Stimulated activated CD8-positive, alpha-beta memory T cell treated with anti-CD3 and anti-CD28 coated beads, Interleukin-4, amount 100 ng/mL, for 48 hours (primary cell): ENCODE data around the gene MYO16.
"Not testable (repeated sequence)": the region's sequence is repeated elsewhere in the genome, so short reads cannot be mapped to it uniquely, and the experiment has no call there.

Experiments
- DNase-seq: peaks from one replicate; pipeline ENCODE4 v3.0.0-alpha.2; 2020

Gene MYO16

GRCh38 chr13:108987944-108988343 lies 358.5 kb downstream of the MYO16 start:
- no peak for DNase-seq

- not testable (repeated sequence) for DNase-seq
Observed at GRCh38 chr13:108991416-108991815, 362.0 kb downstream of the MYO16 start.

DNA sequence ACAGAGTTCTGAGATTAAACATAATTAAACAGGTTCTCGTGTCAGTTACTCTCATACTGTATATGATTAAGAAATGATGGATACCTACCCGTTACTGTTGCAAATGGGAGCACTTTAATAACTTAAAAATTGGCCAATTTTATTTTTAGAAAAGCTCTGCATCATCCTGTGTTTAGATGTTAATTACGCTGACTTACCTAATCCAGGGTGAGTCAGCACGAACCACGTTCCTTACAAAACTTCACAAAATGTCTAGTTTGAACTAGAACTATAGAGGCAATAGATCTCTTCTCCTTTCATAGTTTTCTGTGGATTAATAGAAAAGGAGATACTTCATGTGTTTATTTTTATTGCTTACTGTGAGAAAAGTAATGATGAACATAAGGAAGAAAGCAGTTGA lies 363.9 kb downstream of the MYO16 start:
- DNase-seq = no peak

- DNase-seq = no peak
Observed at GRCh38 chr13:108996430-108996829, 367.0 kb downstream of the MYO16 start.

DNA sequence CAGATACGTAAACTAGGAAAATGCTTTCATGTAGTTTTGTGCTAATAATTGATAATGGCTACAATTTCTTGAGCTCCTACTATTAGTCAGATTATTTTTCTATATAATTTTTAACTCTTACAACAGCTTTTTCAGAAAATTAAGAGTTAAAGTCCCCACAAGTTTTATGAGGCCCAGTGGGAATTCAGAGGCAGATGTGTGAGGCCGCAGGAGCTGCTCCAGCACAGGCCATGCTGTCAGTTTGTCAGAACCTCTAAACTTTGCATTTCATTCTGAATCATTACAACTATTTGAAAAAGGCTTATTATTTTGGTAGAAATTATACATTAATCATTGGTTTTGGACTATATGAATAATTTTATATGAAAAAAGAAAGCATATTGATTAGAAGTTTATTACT lies 370.8 kb downstream of the MYO16 start:
- no peak for DNase-seq

GRCh38 chr13:109002934-109003333 lies 373.5 kb downstream of the MYO16 start:
- no peak for DNase-seq

DNA sequence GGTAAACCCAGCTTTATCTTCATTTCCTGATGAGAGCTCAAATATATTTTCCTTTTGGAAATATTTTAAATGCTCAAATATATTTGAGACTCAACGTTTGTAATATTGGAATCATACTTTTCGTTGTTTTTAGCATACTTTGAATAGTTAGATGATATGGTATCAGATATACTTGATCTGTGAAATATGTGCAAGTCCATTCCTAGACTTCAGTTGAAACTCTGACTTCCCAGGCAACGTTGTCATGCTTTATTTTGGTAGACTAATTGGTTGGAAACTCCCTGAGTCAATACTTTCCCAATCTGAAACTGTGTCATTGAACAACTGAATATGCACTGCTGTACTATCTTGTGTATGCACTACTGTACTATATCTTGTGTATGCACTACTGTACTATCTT lies 378.5 kb downstream of the MYO16 start:
- no peak for DNase-seq

DNA sequence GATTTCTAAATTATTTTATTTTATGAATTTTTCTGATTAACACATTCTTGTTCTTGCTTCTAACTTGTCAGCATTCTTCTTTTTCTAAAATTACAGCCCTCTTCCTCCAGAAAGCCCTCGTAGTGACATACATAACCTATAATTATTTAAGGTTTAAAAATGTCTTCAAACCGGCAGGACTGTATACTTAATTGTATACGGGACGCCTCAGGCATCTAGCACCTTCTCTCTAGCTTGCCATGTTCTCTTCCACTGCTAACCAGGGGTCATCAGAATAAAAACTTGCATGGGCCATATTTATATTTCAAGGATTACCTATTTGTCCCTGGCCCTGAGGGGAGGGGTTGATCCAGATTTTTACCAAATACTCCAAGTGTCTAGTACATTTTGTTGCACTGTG lies 380.3 kb downstream of the MYO16 start:
- no peak for DNase-seq

DNA sequence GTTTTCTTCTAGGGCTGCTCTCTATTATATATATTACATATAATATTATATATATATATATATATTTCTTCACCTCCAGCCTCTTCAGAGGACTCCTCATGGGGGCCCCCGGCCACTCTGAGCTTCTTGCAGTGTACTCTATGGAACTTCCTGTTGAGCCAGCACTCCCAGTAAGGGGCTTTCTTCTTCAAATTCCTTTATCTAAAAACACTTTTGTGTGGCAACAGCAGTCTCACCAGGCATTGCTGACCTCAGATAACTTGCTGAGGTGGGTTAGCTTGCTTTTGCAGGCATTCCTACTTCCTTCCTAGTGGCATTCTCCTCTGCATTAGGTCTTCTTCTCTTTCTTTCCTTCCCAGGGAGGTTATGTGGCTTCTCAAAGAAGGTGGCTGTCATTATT lies 381.5 kb downstream of the MYO16 start:
- no peak for DNase-seq

DNA sequence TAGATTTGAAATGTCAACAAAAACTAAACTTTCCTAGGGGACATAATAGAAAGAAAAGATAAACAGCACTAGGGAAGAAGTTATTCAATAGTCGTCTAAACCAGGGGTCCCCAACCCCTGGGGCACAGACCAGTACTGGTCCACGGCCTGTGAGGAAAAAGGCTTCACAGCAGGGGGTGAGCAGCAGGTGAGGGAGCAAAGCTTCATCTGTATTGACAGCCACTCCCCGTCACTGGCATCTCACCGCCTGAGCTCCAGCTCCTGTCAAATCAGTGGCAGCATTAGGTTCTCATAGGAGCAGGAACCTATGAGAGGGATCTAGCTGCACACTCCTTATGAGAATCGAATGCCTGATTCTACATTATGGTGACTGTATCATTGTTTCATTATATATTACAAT lies 382.7 kb downstream of the MYO16 start:
- no peak for DNase-seq

DNA sequence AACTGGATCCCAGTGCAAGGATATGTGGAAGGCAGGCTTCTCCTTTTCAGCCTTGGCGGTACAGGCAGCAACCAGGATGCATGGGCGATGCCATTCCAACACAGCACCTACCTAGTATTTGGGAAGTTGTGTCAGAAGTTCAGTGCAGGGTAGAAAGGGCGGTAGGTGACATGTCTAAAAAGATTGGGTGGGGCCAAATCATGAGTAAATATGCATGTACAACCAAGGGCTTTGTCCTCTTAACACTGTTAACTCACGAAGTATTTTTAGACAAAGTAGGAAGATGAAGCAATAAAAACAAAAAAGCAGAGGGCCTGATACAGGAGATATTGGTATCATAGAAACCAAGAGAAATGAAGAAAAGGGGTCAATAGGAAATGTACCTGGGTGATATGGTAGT lies 392.1 kb downstream of the MYO16 start:
- DNase-seq = no peak

- no peak for DNase-seq
Observed at GRCh38 chr13:109024611-109025010, 395.2 kb downstream of the MYO16 start.

DNA sequence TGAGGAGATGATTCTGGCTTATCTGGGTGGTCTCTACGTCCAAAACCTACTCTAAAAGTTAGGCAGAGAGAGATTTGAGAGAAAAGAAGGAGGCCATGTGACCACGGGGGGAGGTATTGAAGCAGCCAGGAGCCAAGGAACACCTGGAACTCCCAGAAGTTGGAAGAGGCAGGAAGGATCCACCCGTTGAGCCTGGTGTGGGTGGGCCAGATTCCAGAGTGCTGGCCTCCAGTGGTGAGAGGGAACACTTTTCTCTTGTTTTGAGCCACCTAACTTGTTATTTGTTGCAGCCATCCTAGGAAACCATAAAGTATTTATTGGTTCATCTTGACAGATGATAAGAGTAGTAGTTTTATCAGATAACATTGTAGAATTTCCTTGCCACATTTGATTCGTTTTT lies 396.9 kb downstream of the MYO16 start:
- DNase-seq = no peak

GRCh38 chr13:109028624-109029023 lies 399.2 kb downstream of the MYO16 start:
- no peak for DNase-seq

DNA sequence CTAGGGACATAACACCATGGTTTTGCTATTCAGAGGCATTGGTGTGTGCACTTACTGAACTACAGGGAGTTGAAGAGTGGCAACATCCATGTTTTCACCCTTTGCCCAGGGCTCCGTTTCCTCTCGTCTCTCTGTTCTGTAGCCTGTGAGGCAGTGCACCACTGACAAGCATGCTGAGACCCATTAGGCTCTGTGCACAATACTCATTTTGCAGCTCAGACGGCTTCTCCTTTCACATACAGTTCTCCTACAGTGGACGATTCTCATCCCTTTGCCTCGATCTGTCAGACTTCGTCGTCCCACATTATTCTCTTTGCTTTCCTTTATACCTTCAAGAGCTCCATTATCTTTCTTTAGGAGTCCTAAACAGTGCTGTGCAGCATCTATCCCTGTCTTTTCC lies 403.7 kb downstream of the MYO16 start:
- no peak for DNase-seq

DNA sequence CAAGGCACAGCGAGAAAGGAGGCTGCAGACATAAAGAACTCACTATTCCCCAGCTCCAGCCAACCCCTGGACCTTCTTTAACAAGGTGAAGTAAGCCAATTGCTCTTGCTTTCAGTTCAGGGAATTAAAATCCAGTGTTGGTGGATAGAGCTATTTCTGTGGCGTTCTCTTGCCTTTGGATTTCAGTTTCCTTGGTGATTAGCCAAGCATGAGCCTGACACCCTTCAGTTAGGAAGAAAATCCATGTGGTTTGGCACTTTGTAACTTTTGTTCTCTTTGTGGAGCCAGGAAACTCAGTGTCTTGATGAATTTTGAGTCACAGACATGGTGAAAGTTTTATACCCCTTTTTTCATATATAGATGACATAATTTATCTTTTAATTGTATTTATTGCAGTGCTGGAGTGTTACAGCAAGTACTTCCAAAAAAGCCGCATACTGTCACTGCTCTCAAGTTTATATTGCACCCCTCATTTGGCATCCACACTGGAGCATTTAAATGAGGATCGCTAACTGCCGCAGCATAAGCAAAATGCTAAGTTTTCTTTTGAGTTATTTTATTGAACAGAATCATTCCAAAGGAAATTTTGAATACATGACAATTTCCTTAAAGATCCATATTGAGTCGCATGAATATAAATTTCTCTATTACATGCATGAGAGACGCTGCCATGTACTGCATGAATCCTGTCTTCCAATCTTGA lies 406.8 kb downstream of the MYO16 start:
- DNase-seq = no peak

GRCh38 chr13:109043636-109044035 lies 414.2 kb downstream of the MYO16 start:
- no peak for DNase-seq

DNA sequence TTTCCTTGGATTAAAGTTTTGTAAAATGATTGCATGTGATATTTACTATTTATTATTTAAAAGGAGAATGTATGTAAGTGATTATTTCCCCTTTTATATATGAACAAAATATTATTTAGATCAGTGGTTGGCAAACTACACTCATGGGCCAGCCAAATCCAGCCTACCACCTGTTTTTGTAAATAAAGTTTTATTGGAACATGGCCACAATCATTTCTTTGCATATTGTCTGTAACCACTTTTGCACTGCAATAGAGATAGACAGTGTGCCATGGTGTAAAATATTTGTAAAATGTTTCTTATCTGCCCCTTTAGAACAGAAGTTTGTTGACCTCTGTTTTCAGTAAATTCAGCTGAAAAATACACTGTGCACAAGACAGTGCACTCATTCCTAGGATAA lies 426.4 kb downstream of the MYO16 start:
- no peak for DNase-seq

GRCh38 chr13:109058087-109058486 lies 428.7 kb downstream of the MYO16 start:
- no peak for DNase-seq

DNA sequence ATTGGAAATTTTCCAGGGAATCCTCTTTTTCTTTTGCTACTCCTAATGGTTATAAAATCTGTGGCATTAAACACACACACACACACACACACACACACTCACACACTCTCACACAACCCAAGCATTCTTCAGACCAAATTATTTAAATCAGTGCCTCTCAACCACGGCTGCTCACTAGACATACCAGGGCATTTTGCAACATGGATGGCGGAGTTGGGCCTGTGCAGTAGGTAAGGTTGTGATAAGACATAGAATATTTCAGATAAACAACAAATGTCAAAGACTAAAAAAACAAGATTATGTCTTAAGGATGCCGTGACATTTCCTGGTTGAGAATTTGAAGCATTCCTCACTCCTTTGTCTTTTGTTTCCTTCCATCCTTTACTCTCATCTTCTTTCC lies 443.1 kb downstream of the MYO16 start:
- DNase-seq = no peak

DNA sequence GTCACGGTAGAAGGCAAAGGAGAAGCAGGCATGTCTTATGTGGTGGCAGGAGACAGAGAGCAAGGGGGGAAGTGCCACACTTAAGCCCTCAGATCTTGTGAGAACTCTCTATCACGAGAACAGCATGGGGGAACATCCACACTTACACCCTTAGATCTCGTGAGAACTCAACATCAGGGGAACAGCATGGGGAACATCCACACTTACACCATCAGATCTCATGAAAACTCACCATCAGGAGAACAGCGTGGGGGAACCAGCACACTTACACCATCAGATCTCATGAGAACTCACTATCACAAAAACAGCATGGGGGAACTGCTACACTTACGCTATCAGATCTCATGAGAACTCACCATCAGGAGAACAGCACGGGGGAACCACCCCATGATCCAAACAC lies 445.0 kb downstream of the MYO16 start:
- DNase-seq = no peak

DNA sequence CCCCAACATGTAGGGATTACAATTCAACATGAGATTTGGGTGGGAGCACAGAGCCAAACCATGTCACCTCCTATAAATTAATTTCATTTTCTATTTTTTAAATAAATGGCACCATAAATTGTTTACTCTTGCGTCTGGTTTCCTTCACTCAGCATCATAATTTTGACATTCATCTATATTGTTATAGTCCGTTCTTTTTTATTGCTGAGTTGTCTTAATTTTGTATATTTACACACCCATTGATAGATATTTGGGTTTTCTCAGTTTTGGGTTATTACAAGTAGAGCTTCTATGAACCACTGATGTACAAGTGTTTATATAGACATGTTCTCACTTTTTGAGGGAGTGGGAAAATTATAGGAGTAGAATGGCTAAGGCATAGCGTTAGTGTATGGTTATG lies 445.4 kb downstream of the MYO16 start:
- DNase-seq = no peak

DNA sequence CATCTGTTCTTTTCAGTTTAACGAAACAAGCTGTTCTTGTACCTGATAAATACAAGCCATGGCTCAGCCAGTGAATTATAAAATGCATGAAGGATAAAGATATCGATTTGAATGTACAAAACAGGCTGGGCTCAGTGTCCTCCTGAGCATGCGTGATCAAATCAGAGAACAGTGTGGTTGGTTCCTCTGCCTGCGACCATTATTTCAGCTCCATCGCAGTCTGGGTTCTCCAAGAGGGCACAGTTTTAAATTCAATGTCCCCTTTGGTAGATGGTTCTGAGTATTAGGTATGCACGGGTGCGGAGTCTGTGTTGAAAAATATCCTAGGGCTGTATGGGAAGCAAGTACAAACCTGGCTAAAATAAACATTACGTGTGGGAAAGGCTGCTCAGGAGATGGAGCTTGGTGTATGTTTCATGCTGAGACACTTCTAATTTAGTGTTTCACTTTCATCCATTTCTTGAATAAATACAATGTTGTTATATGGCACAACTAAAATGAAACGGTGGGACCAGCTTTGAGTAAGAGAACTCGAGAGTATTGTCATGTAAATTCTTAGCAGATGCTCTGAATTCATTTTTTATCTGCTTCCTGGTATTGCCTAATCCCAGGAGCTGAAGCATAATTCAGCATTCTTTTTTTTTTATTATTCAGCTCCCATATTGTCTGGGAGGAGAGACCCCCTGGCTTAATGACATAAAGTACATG lies 458.7 kb downstream of the MYO16 start:
- DNase-seq = no peak

DNA sequence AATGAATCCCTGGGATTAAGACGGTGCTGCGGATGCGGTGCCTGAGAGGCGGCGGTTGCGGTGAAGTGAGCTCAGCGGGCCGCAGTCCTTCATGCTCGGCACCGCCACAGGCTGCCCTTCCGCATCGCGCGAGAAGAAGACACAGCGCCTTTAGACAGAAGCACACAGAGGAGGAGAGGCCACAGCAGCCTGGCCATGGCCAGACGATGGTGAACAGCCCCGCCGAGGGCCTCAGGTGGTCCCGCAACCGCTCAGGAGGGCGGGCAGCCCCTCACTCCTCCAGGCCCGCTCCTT lies 459.2 kb downstream of the MYO16 start:
- no peak for DNase-seq

- no peak for DNase-seq
Observed at GRCh38 chr13:109090796-109091195, 461.4 kb downstream of the MYO16 start.
